Measurements from ENCODE around the gene ORAI2.

- TF ChIP-seq, protein P1, sequence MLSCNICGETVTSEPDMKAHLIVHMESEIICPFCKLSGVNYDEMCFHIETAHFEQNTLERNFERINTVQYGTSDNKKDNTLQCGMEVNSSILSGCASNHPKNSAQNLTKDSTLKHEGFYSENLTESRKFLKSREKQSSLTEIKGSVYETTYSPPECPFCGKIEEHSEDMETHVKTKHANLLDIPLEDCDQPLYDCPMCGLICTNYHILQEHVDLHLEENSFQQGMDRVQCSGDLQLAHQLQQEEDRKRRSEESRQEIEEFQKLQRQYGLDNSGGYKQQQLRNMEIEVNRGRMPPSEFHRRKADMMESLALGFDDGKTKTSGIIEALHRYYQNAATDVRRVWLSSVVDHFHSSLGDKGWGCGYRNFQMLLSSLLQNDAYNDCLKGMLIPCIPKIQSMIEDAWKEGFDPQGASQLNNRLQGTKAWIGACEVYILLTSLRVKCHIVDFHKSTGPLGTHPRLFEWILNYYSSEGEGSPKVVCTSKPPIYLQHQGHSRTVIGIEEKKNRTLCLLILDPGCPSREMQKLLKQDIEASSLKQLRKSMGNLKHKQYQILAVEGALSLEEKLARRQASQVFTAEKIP (CRISPR knock-in tag; IDR thresholded peaks at IDR 0.05; ENCODE audit: borderline replicate concordance): no peak
- TF ChIP-seq HOMEZ (CRISPR knock-in tag; IDR thresholded peaks at IDR 0.05; ENCODE audit: low read depth): no peak
- no peak for TF ChIP-seq GABPA (IDR thresholded peaks at IDR 0.05; ENCODE audit: low read depth, low read length)
- no peak for TF ChIP-seq GABPA (CRISPR knock-in tag; IDR thresholded peaks at IDR 0.05; ENCODE audit: low read depth)
- no peak for TF ChIP-seq ZBTB33 (CRISPR knock-in tag; IDR thresholded peaks at IDR 0.05)
- TF ChIP-seq, protein P2, sequence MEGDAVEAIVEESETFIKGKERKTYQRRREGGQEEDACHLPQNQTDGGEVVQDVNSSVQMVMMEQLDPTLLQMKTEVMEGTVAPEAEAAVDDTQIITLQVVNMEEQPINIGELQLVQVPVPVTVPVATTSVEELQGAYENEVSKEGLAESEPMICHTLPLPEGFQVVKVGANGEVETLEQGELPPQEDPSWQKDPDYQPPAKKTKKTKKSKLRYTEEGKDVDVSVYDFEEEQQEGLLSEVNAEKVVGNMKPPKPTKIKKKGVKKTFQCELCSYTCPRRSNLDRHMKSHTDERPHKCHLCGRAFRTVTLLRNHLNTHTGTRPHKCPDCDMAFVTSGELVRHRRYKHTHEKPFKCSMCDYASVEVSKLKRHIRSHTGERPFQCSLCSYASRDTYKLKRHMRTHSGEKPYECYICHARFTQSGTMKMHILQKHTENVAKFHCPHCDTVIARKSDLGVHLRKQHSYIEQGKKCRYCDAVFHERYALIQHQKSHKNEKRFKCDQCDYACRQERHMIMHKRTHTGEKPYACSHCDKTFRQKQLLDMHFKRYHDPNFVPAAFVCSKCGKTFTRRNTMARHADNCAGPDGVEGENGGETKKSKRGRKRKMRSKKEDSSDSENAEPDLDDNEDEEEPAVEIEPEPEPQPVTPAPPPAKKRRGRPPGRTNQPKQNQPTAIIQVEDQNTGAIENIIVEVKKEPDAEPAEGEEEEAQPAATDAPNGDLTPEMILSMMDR (CRISPR knock-in tag; IDR thresholded peaks at IDR 0.05): no peak
- TF ChIP-seq ZKSCAN1 (IDR thresholded peaks at IDR 0.05; ENCODE audit: low read length): no peak
- TF ChIP-seq ZNF879 (CRISPR knock-in tag; IDR thresholded peaks at IDR 0.05): no peak
These were observed 22.2 kb downstream of the ORAI2 start for GRCh38 chr7:102455596-102455995.

Measured in HepG2 (cell line).